GM18520 (cell line): ENCODE measurements around the gene TRAFD1.
"Not testable (repeated sequence)": the region's sequence is repeated elsewhere in the genome, so short reads cannot be mapped to it uniquely, and the experiment has no call there.

ENCODE experiments used
- ATAC-seq: cut with Tn5 transposase; IDR thresholded peaks from one replicate; pipeline ENCODE4 v1.9.1; 2021; ENCODE audit not compliant: unreplicated experiment

The TRAFD1 gene, protein sequence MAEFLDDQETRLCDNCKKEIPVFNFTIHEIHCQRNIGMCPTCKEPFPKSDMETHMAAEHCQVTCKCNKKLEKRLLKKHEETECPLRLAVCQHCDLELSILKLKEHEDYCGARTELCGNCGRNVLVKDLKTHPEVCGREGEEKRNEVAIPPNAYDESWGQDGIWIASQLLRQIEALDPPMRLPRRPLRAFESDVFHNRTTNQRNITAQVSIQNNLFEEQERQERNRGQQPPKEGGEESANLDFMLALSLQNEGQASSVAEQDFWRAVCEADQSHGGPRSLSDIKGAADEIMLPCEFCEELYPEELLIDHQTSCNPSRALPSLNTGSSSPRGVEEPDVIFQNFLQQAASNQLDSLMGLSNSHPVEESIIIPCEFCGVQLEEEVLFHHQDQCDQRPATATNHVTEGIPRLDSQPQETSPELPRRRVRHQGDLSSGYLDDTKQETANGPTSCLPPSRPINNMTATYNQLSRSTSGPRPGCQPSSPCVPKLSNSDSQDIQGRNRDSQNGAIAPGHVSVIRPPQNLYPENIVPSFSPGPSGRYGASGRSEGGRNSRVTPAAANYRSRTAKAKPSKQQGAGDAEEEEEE

DNA sequence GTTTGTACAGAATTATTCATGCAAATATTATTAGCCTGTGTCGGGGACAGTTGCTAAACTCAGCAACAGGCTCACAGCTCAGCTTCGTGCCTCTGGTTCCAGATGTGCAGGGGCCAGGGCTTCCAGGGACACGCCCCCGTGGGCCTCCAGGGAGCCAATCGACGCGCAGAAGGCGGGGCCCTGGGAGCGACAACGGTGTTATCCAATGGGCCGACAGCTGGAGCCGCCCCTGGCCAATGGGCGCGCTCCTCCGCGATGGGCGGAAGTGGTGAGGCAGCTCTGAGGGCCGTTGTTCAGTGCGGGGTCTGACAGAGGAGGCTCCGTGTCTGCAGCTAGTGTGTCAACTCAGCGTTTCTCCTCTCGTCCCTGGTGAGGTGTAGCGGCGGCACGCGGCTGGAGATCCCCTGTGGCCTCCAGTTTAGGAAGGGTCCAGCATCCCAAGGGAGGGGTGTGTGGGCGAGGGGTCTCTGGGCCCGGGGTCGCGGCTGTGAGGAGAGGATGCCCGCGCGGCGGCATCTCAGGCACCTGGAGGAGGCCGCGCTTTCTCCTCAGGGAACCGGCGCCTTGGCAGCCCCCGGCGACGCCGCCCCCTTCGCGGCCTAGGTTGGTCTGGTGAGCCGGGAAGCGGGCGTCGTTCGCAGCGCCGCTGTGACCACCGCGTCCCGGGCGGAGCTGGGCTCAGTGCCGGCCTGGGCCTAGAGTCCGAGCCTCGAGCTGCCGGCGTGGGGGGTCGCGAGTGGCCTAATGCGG is at the start of gene TRAFD1:
TSS of gene TRAFD1 (plus strand) at position 311 of the 750 bp plus-strand sequence. CDS start 4,963 bp downstream, outside the sequence.
- peak; percentile 93 for ATAC-seq

DNA sequence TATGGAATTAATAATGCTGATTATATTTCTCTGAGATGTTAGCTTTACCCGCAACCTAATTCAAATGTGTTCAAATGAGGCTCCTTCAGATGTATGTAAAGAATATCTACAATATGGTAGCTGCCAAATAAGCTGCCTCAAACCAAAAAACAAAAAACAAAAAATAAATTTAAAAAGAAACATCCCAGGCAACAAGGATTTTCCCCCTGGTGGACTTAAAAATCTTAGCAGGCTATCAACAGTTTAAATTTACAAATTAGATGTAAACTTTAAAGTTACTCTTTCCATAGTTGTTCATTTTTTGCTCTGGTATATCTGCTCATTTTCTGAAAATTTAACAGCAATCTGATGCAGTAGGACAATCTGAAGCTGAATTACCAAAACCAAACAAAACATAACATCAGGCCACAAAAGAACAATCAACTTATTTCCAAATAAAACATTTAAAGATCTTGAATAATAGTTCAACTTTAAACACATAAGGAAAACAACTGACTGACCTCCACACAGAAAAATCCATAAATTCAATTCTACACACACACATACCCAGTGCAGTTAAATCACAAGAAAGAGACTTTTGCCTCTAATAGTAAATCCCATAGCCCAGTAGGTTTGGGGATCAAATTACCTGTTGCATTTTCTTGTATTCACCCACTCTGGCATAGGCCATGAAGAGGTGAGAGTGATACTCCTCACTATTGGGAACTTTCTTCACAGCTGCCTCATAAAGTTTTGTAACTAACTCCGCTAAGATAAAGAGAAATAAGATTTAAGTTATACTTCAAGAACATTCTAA is 38.1 kb upstream of the TRAFD1 start:
- ATAC-seq, result no peak

DNA sequence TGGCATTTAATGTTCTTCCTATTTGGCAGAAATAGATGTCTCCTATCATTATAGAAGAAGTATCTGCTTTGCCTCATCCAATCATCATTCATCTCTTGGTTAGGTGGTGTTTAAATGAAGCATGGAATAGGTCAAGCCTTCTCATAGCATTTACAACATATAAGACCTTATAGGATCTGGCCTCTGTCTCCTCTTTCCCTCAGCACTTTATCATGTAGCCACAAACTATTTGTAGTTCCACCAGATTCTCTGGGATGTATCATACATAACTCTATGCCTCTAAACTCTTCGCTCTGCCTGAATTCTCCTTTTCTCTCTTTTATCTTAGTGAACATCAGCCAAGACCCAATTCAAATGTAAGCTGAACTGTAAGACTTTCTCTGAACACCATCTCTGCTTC is 37.5 kb upstream of the TRAFD1 start:
- no peak for ATAC-seq

DNA sequence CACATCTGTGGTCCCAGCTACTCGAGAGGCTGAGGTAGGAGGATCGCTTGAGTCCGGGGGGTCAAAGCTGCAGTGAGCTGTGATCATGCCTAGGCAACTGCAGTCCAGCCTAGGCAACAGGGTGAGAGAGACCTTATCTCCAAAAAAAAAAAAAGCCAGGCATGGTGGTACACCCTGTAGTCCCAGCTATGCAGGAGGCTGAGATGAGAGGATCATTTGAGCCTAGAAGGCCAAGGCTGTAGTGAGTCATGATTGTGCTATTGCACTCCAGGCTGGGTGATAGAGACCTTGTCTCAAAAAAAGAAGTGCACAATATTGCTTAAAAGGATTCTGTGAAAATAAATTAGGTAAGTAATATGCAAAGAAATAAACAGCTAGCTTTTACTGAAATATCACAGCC is 33.8 kb upstream of the TRAFD1 start:
- ATAC-seq, result no peak

DNA sequence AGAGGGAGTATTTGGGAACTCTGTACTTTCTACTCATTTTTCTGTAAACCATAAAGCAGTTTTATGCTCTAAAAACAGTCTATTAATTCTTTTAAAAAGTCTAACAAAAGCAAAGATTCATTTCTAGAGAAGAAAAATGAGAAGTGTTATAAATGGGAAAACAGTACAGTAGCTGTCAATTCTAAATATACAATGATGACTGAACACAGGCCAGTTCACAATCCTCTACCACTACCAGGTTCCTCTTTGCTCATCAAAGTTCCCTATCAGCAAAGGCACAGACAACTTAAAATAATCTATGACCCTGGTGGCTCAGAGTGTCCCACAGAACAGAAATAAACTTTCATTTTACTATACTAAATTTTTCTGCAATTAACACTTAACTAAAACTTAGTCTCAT is 29.3 kb upstream of the TRAFD1 start:
- ATAC-seq, result no peak

DNA sequence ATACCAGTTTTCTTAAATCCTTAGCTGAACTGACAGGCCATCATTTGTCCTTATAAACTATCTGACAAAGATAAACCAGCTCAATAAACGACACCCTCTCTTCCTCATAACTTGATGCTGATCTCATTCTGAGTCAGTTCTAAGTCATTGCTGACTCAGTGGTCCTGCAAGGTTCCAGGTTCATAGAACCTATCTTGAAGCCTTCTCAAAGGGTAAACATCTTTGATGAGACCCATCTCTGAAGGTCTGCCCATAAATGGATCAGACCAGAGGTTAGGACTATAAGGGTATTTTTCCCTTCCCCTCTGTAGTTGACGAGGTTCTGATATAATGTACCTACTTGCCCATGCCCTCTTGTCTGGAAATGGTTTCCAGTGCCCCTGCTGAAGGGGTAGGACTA is 28.7 kb upstream of the TRAFD1 start:
- no peak for ATAC-seq

DNA sequence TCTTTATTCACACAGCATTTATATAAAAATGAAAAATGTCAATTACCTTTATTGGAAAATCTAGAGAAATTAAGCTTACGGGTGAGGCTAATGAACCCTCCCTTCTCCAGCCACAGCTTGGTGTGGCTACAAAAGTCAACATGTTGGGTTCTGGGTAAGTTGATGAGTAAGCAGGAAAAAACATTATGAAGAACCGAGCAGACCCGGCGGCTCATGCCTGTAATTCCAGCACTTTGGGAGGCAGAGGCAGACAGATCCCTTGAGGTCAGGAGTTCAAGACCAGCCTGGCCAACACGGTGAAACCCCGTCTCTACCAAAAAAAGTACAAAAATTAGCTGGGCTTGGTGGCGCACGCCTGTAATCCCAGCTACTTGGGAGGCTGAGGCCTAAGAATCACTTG is 27.7 kb upstream of the TRAFD1 start:
- no peak for ATAC-seq

DNA sequence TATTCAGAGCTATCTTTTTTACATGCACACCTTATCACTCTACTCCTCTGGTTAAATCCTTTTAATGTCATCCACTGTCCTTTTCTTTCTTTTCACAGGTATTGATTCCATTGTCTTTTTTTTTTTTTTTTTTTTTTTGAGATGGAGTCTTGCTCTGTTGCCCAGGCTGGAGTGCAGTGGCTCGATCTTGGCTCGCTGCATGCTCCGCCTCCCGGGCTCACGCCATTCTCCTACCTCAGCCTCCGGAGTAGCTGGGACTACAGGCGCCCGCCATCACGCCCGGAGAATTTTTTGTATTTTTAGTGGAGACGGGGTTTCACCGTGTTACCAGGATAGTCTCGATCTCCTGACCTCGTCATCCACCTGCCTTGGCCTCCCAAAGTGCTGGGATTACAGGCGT is 24.9 kb upstream of the TRAFD1 start:
- not testable (repeated sequence) for ATAC-seq

DNA sequence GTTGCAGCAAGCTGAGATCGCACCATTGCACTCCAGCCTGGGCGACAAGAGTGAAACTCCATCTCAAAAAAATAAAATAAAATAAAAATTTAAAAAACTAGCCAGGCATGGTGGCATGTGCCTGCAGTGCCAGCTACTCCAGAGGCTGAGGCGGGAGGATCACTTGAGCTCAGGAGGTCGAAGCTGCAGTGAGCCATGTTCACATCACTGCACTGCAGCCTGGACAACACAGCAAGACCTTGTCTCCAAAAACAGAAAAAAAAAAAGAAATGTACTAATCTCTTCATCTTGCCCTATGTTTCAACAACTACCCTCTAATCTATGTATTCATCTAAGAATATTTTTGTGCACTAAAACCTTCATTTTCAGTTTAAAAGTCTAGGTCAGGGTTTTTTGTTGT is 23.2 kb upstream of the TRAFD1 start:
- ATAC-seq, result no peak

DNA sequence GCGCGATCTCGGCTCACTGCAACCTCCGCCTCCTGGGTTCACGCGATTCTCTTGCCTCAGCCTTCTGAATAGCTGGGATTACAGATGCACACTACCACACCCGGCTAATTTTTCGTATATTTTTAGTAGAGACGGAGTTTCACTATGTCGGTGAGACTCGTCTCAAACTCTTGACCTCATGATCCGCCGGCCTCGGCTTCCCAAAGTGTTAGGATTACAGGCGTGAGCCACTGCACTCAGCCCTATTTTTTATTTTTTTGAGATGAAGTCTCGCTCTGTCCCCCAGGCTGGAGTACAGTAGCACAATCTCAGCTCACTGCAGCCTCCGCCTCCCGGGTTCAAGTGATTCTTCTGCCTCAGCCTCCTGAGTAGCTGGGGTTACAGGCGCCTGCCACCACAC is 22.6 kb upstream of the TRAFD1 start:
- not testable (repeated sequence) for ATAC-seq

DNA sequence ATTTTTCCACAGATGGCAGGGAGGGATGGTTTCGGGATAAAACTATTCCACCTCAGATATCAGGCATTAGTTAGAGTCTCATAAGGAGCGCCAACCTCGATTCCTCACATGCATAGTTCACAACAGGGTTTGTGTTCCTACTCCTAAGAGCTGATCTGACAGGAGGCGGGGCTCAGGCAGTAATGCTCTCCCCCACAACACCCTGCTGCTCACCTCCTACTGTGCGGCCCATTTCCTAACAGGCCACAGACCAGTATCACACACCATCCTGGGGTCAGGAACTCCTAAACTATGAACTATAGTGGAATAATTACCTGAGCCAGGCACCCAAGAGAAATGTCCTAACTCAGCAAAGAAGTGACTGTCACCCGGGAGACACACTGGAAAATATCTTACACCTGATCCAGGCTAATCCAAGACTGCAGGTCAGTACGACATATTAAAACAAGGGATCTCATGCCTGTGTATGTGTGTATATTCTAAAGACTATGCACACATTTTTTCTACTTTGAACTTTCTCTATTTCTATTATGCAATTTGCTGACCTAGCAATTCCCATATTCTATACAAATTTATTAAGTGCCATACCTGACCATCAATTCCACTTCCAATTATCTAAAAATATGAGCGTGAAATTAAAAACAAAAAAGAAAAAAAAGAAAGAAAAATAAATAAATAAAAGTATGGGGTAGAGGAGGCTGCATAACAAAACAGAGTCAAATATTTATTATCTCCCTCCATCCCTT is 21.4 kb upstream of the TRAFD1 start:
- no peak for ATAC-seq

DNA sequence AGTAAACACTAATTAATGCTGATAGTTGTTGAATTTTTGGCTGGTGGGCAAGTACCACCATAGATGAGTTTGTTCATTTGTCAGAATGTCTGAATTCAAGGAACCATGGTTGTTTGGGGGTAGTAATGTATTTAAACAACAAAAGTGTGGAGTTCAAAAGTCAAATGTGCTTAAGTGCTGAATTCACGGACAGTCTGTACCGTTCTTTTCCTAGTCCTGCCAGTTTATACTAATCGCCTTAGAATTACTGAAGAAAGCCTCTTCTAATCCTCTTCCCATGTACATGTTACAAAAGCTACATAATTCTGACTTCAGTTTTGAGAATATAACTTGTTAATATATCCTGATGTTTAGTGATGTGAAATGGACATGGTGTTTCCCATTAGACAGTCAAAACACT is 19.5 kb upstream of the TRAFD1 start:
- no peak for ATAC-seq

DNA sequence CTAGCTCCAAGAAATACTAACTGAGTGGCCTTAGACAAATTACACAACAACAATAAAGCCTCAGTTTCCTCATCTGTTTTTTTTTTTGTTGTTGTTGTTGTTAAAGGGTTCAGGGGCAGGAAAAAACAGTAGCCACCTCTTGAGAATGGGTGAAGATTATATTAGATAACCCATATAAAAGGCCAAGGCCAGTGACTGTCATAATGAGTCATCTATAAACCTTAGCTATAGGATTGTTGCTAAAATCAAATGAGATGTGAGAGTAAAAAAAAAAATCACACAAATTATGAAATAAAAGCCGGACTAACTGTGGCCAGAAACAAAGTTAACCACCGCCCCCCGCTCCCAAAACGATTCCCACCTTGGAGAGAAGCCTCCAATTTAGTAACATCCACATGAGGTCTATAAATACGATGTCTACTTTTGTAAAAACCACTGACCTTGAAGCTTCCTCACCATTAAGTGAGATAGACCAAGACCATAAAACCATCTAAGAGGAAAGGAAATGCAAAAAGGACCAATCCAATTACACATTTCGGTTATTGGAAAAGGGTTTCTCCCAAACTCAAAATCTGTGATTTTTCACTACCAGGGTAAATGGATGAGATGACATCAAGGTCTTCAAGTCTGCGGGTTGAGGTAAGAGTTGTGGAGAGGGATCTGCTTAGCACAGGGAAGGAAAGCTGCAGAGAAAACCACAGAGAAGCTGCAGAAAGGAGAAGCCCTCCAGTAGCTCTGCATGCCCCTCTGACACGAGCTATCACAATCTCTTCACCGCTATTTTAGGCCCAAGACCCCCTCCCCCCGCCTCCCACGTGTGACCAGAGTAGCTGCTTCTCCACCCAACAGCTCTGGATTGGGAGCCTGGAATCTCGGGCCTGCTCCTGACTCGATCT is 17.8 kb upstream of the TRAFD1 start:
- ATAC-seq, result no peak

DNA sequence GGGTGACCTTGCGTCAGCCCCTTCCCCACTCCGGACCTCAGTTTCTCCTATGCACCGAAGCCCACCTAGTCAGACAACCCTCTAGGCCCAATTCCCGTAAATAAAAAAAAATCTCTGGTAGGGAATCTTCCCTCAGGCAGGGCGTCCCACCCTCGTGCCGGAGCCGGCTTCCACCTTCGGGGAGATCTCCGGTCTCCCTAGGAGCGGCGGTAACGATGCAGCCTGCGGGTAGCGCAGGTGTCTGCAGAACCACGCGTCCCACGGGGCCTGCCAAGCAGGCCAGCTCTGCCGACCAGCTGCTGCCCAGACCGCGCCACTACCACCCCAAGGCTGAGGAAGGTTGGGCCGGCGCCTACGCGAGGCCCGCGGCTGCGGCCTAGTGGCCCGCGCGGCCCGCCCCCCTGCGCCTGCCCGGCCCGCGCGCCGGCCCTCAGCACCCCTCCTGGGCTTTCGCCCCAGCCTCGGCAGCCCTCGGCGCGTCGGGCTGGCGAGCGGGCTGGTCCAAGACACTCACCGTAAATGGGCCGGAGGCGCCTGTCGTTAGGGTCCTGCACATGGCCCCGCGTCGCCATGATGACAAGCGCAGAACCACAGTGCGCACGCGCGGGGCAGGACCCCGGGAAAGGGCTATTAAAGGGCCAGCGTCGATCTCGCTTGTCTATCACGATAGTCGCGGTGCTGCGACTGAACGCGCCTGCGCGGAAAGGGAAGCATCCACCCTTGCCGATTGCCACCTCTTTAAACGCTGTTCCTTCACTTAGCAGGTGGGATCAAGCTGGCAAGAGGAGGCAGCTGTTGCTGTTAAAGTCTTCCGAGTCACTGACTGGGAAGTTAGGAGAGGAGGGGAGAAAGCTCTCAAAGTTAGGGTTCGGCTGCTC is 16.9 kb upstream of the TRAFD1 start, which contains the start of gene NAA25:
TSS of gene NAA25 (minus strand) at position 582 of the 878 bp plus-strand sequence. CDS start at position 572, 10 bp downstream.
- ATAC-seq, result peak; percentile 74

DNA sequence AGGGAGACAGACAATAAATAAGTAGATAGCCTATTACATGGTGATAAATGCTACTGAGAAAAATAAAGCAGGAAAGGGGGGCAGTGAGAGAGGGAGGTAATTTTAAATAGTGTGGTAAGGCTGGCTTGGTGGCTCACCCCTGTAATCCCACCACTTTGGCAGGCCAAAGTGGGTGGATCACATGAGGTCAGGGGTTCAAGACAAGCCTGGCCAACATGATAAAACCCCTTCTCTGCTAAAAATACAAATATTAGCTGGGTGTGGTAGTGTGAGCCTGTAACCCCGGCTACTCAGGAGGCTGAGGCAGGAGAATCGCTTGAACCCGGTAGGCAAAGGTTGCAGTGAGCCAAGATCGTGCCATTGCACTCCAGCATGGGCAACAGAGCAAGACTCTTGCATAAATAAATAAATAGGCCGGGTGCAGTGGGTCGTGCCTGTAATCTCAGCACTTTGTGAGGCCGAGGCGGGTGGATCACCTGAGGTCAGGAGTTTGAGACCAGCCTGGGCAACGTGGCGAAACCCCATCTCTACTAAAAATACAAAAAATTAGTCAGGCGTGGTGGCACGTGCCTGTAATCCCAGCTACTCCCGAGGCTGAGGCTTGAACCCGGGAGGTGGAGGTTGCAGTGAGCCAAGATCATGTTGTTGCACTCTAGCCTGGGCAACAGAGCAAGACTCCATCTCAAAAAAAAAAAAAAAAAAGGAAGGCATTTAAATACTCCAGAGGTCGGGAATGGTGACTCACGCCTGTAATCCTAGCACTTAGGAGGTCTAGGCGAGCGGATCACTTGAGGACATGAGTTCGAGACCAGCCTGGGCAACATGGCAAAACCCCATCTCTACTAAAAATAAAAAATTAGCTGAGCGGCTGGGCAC is 14.3 kb upstream of the TRAFD1 start:
- not testable (repeated sequence) for ATAC-seq

DNA sequence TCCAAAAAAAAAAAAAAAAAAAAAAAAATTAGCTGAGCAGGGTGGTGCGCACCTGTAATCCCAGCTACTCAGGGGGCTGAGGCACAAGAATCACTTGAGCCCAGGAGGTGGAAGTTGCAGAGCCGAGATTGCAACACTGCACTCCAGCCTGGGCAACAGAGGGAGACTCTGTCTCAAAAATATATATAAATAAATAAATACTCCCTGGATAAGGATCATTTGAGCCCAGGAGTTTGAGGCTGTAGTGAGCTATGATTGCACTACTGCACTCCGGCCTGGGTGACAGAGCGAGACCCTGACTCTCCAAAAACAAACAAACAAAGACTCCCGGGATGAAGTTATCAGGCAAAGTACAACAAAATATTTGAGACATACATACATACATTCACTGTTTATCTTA is 13.4 kb upstream of the TRAFD1 start:
- ATAC-seq, result no peak

DNA sequence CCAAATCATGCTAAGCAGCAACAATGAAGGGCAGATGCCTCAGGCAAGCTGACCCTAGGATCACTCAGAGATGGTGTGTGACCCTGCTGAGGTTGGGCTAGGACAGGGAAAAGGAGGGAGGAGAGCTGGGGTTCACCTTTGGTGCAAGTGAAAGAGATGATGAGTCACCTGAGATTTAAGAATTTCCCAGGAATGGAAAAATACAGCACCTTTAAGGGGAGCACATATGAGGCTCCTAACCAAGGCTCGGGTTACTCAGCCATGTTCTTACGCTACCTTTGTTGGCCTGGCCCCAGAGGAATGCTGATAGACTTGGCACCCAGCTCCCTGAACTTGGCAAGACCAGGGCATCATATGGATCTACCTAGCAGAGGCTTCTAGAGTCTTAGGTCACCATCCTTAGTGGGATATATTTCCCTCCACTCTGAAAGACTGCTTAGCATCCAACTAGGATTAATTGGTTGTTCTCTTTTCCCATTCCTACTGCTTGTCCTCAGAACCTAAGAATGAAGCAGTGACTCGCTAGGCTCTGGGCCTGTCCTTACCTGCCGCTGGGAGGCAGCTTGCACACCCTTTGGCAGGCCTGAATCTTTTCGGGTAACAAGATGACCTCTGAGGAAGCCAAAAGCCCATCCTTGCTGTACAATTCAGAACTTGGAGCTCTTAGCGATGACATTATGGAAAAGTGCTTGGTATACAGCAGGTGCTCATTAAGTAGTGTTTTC is 12.8 kb upstream of the TRAFD1 start:
- ATAC-seq, result no peak
